C4-2B (cell line): ENCODE results near the gene CDCA4.

Source experiments
- CTCF ChIP-seq: fragments of 450-650 bp; conservative IDR thresholded peaks from 2 replicates; pipeline ENCODE4 v1.5.1; 2017; ENCODE audit warnings: mild to moderate bottlenecking
- ZFX ChIP-seq: fragments of 450-650 bp; IDR thresholded peaks from 2 replicates; pipeline ENCODE4 v1.6.1; 2017

GRCh38 chr14:104998801-104999200, 22.1 kb downstream of the CDCA4 start:
- no peak for TF ChIP-seq CTCF
- no peak for TF ChIP-seq ZFX
